Measurements from ENCODE around the gene TMEM208. TPM values are rescaled to one million over a fixed set of nuclear protein-coding genes. Genes with fewer than 3 reads are reported as not detected.

The TMEM208 gene
- total RNA-seq, 2 experiments from 2014 or later: 32.3 to 39.7 TPM

DNA sequence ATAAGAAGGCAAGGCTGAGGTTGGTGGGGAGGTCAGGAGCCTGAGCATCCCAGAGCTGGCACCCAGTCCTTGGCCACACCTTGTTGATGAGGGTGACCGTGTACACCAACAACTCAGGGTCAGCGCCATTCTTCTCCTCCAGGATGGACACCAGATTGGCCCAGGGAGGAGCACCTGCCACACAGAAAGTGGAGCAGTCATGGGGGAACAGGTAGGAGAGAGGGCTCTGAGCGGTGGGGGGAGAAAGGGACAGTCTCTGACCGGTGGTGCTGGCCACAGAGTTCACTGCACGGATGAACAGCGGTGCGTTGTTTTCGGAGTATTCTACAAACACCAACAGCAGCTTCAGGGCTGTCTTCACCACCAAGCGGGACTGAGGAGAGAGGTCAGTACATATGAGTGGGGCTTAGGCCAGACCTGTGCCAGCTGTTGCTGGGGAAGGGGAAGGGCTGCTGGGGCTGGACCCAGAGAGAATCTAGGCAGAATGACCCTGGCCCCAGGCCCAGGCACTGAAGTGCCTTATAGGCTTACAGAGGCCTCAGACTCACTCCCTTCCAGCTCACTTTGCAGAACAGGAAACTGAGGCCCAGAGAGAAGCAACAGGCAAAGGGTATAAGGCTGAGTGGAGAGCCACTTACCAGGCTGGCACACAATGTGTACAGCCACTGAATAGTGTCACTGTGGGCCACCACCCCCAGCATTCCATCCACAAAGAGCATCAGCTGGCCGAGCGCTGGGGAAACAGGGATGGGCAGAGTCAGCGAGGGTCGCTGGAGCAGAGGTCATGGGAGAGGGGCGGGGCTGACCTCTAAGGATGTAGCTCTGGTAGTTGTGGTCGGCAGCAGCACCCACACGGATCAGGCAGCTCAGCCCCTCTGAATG, 10.7 kb downstream of the TMEM208 start:
- no peak overlapping the region for H3K4me3 Mint-ChIP-seq
- no peaks in the 10 kb centered on the region for H3K27me3 Mint-ChIP-seq
- peaks cover 20% of the 10 kb centered on the region for H3K4me1 Mint-ChIP-seq
- H3K9me3 Mint-ChIP-seq (ENCODE audit: low read depth): no peaks in the 10 kb centered on the region
- H3K27ac Mint-ChIP-seq: no peak overlapping the region
- H3K36me3 Mint-ChIP-seq: peaks cover 21% of the 10 kb centered on the region
- CTCF ChIA-PET: interaction anchor here (1.5 to 3.2 kb wide), 2 partner anchors 10 to 14 kb away, joined by 3 to 16 read pairs; partner anchors contain the start of gene TMEM208
- DNase-seq: no peak
- ATAC-seq: no peak

DNA sequence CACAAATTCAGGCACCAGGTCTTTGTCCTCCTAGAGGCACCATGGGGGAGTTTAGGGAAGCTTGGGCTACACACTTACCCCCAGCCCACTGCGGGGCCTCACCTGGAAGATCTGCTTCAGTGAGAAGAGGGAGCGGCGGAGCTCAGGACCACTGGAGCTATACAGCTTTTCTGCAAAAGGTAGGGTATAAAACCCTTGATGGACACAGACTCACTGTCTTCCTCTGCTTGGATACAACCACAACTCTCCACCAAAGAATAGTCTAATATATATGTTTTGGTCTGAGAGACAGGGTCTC, 11.3 kb downstream of the TMEM208 start:
- H3K4me1 Mint-ChIP-seq: peaks cover 21% of the 10 kb centered on the region
- H3K4me3 Mint-ChIP-seq: no peak overlapping the region
- H3K27ac Mint-ChIP-seq: no peak overlapping the region
- no peak for ATAC-seq
- CTCF ChIA-PET: interaction anchor here (1.5 to 3.2 kb wide), 2 partner anchors 11 to 15 kb away, joined by 3 to 16 read pairs; partner anchors contain the start of gene TMEM208
- no peaks in the 10 kb centered on the region for H3K27me3 Mint-ChIP-seq
- DNase-seq: no peak
- peaks cover 20% of the 10 kb centered on the region for H3K36me3 Mint-ChIP-seq
- no peaks in the 10 kb centered on the region for H3K9me3 Mint-ChIP-seq (ENCODE audit: low read depth)

DNA sequence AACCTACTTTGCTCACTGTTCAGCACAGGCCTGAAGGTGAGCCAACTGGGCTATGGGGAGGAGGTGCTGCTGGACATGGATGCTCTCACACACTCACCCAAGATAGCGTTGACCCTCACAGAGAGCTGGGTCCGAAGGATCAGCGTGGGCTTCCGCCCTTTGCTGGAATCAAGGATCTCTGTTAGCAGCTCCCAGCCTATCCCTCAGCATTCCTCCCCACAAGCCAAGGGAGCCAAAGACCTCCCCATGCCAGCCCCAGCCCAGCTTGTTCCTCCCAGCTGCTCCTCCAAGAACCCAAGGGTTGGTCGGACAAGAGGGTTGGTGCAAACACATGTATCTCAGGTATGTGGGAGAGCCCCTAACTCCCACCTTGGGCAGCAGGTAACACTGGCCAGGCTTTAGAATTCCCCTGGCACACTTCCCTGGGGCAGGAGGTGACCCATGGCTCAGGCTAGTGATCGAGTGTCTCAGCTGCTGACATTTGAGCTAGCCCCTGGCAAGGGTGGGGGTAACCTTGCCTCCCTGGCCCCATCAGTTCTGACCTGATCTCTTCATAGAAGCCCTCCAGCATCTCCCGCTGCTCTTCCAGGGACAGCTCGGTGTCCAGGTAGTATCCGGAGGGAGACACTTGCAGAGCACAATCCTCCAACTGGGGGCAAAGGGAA, 12.0 kb downstream of the TMEM208 start:
- H3K27ac Mint-ChIP-seq: no peak overlapping the region
- no peaks in the 10 kb centered on the region for H3K27me3 Mint-ChIP-seq
- ATAC-seq (no peak), DNase-seq (no peak)
- no peak overlapping the region for H3K4me3 Mint-ChIP-seq
- CTCF ChIA-PET: interaction anchor here (3.2 kb wide), 1 partner anchor 11 kb away, joined by 16 read pairs; the partner anchor contains the start of gene TMEM208
- H3K4me1 Mint-ChIP-seq: peaks cover 26% of the 10 kb centered on the region
- no peaks in the 10 kb centered on the region for H3K9me3 Mint-ChIP-seq (ENCODE audit: low read depth)
- peaks cover 20% of the 10 kb centered on the region for H3K36me3 Mint-ChIP-seq

DNA sequence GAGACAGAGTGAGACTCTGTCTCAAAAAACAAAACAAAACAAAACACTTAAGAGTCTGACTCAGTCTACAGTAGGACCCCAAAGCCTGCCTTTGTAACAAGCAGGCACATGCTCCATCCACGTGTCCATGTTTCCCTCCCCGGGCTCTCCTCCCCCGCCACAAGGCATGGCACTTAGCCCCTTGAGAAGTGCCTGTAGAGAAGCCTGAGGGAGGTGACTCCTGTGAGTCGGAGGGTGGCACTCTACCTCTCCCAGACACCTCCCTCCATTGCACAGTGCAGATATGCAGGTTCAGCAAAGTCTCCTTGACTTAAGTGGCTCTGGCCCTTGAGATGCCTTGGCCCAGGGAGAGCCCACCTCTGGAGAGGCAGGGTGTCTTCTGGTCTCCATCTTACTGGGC, 13.6 kb downstream of the TMEM208 start:
- Mint-ChIP-seq H3K36me3 (peaks cover 20% of the 10 kb centered on the region), H3K4me1 (peaks cover 42% of the 10 kb centered on the region), H3K4me3 (no peak overlapping the region), H3K27me3 (no peaks in the 10 kb centered on the region), H3K9me3 (ENCODE audit: low read depth) (no peaks in the 10 kb centered on the region), H3K27ac (peak overlapping the region; percentile 15)
- CTCF ChIA-PET: interaction anchor here (3.2 kb wide), 1 partner anchor 13 kb away, joined by 16 read pairs; the partner anchor contains the start of gene TMEM208
- DNase-seq: no peak
- no peak for ATAC-seq

DNA sequence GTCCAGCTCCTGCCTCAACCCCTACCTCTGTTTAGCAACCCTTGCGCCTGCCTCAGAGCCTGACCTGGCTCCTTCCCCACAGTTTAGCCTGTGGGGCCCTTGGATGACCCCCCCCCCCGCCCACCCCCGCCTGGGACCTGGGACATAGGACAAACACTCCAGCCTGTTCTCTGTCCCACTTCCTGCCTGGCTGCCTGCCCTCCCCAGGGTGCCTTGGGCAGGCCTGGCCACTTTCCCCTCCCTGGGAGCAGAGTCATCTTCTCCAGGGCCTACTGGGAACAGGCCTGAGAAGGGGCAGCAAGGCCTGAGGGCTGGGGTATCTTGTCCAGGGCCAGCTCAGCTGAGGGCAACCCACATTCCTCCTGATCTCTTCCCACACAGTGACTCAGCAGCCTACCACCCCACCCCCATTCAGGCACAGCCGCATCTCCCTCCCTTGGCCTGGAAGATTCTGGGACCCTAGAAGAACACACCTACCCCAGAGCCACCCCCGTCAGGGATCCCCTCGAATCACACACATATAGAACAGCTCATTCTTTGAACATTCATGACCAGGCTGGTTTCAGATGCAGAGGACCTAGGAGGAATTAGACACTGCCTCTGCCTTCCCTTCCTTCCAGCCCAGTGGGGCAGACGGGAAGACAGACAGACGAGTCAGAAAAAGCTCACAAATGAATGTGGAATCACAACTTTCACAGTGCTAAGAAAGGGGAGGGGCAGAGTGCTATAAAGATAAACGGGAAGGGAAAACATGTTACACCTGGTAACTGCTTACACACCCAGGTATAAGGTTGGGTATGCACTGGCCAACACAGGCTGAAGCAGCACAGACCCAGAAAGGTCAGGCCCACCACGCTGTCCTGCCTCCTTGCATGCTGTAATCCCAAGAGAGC, 14.3 kb downstream of the TMEM208 start:
- Mint-ChIP-seq H3K4me1 (peaks cover 40% of the 10 kb centered on the region), H3K36me3 (peaks cover 17% of the 10 kb centered on the region), H3K27ac (peak overlapping the region; percentile 48), H3K9me3 (ENCODE audit: low read depth) (no peaks in the 10 kb centered on the region), H3K4me3 (no peak overlapping the region), H3K27me3 (no peaks in the 10 kb centered on the region)
- ATAC-seq: no peak
- no peak for DNase-seq
- CTCF ChIA-PET: interaction anchor here (1.1 to 1.9 kb wide), 2 partner anchors 14 to 71 kb away, joined by 3 to 5 read pairs; partner anchors contain the start of genes NOL3 and TMEM208

DNA sequence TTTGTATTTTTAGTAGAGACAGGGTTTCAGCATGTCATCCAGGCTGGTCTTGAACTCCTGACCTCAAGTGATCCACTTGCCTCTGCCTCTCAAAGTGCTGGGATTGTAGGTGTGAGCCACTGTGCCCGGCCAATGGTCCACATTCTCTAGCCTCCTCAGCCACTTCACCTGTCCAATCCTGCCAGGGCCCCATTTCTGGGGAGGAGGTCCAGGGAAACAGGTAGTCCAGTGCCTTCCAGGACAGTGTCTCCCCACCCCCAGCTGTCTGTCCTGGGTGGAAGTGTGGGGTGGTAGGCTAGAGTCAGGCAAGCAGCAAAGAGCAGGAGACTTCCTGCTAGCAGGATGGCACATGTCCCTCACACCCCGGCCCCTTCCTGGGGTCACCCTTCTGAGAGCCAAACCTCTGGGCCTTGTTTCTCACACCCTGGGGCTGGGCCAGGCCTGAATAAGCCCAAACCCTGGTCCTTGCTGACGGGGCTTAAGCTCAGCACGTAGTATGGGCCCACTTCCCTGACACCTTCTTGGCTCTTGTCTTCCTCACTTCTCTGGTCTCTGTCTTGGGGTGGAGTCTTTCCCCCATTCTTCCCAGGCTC, 15.3 kb downstream of the TMEM208 start:
- H3K27ac Mint-ChIP-seq: peak overlapping the region; percentile 66
- DNase-seq: no peak
- H3K36me3 Mint-ChIP-seq: peaks cover 11% of the 10 kb centered on the region
- no peaks in the 10 kb centered on the region for H3K27me3 Mint-ChIP-seq
- no peak for ATAC-seq
- H3K4me3 Mint-ChIP-seq: no peak overlapping the region
- no peaks in the 10 kb centered on the region for H3K9me3 Mint-ChIP-seq (ENCODE audit: low read depth)
- peaks cover 39% of the 10 kb centered on the region for H3K4me1 Mint-ChIP-seq
- CTCF ChIA-PET: interaction anchor here (0.5 to 1.9 kb wide), 5 partner anchors 11 to 72 kb away, joined by 3 to 5 read pairs (median 3); partner anchors contain the start of genes NOL3 and TMEM208

DNA sequence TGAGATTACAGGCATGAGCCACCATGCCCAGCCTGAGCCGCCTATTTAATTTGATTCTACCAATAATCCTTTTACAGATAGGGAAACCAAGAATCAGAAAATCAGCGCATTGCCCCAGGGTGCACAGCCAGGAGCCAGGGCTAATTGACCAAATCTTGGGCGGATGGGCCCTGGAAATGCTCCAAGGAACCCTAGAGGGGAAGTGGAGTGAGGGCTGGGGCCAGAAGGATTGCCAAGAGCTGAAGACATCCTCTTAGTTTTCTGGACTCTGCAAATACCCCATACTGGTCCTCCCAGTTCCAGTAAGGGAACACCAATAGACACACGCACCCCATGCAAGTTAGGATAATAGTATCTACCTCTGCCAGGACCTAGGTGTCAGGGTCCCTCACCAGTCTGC, 16.6 kb downstream of the TMEM208 start:
- H3K36me3 Mint-ChIP-seq: no peaks in the 10 kb centered on the region
- H3K4me1 Mint-ChIP-seq: peaks cover 44% of the 10 kb centered on the region
- DNase-seq (no peak), ATAC-seq (no peak)
- H3K4me3 Mint-ChIP-seq: no peak overlapping the region
- no peaks in the 10 kb centered on the region for H3K9me3 Mint-ChIP-seq (ENCODE audit: low read depth)
- H3K27me3 Mint-ChIP-seq: no peaks in the 10 kb centered on the region
- H3K27ac Mint-ChIP-seq: peak overlapping the region; percentile 93
- CTCF ChIA-PET: interaction anchor here (1.1 to 5.5 kb wide), 8 partner anchors 16 to 156 kb away, joined by 3 to 41 read pairs (median 6); partner anchors contain the start of genes E2F4, KCTD19, LRRC36 and PLEKHG4

DNA sequence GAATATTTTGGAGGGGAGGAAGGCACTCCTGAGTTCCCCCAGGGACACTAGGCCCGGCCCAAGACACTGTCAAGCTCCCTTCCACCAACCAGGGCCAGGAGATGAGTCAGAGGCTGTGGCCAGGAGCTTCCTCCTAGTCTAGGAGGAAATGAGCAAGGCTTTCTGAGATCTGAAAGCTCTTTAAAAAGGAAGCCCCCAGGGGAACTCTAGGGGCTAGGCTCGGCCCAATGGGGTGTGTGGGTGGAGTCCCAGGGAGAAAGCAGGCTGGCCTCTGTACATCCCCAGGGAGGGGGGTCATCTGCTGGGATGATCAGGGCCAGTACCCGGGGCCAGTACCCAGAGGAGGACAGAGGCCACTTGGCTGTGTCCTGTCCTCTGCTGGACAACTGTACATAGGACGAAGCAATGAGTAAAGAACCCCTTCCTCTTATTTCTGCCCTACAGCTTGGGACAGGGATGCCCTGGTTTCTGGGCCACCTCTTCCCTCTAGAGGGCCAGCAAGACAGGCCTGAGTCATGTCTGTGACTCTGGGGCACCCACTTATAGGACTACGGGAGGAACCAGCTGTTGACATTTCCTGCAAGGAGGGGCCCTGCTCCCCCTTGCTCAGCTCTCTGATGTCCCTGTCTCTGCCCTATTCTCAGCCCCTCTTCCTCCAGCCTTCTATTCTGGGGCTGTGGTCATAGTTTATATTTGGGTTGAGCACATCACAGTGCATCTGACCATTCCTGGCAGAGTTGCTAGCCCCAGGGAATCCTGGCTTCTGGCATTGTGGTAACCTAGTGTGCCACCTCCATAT, 17.7 kb downstream of the TMEM208 start:
- ATAC-seq (peak; percentile 69), DNase-seq (peak; percentile 94)
- Mint-ChIP-seq H3K4me1 (peaks cover 49% of the 10 kb centered on the region), H3K27me3 (peaks cover 4% of the 10 kb centered on the region), H3K4me3 (peak overlapping the region; percentile 87), H3K9me3 (ENCODE audit: low read depth) (no peaks in the 10 kb centered on the region), H3K36me3 (no peaks in the 10 kb centered on the region), H3K27ac (peak overlapping the region; percentile 93)
- CTCF ChIA-PET: interaction anchor here (0.7 to 5.5 kb wide), 18 partner anchors 12 to 286 kb away, joined by 3 to 41 read pairs (median 4); partner anchors contain the start of genes E2F4, ELMO3, KCTD19 and LRRC36

DNA sequence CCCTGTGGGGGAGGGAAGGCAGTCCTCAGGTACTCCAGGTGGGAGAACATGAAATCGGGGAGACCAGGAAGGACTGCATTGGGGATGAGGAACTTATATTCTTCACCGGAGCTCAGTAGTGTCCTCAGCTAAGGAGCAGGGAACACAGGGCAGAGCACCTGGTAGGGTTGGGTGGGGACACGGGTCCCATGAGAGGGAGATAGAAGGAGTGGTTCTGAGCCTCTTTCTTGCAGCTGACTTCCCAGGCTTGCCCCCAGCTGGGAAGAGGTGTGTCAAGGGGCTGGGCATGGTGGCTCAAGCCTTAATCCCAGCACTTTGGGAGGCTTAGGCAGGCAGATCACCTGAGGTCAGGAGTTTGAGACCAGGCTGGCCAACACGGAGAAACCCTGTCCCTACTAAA, 18.3 kb downstream of the TMEM208 start:
- Mint-ChIP-seq H3K27ac (peak overlapping the region; percentile 93), H3K4me3 (peak overlapping the region; percentile 87), H3K36me3 (no peaks in the 10 kb centered on the region), H3K27me3 (peaks cover 10% of the 10 kb centered on the region), H3K9me3 (ENCODE audit: low read depth) (no peaks in the 10 kb centered on the region), H3K4me1 (peaks cover 55% of the 10 kb centered on the region)
- DNase-seq (no peak), ATAC-seq (no peak)
- CTCF ChIA-PET: interaction anchor here (1.0 to 5.5 kb wide), 10 partner anchors 18 to 276 kb away, joined by 3 to 41 read pairs (median 5); partner anchors contain the start of genes E2F4, ELMO3, PLEKHG4 and TMEM208

DNA sequence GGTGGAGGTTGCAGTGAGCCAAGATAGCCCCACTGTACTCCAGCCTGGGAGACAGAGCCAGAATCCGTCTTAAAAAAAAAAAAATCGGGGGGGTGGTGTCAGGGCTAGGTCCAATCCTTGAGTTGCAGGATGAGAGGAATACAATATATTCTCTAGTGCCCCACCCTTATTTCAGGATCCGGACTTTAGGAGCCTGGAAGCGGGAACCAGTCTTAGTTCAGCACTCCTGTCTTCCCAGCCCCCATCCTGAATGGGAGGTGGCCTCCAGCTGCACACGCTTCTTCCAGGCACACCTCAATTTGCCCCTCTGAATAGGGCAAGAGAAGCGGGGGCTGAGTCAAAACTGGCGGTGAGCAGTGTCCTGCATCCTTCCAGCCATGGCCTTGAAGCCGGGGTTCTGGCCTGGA, 18.7 kb downstream of the TMEM208 start:
- no peak for DNase-seq
- peak overlapping the region; percentile 87 for H3K4me3 Mint-ChIP-seq
- H3K27me3 Mint-ChIP-seq: peaks cover 12% of the 10 kb centered on the region
- CTCF ChIA-PET: interaction anchor here (0.8 to 5.5 kb wide), 13 partner anchors 13 to 228 kb away, joined by 3 to 41 read pairs (median 4); partner anchors contain the start of genes E2F4, ELMO3, MATCAP1 and TMEM208
- no peaks in the 10 kb centered on the region for H3K36me3 Mint-ChIP-seq
- peak overlapping the region; percentile 93 for H3K27ac Mint-ChIP-seq
- no peak for ATAC-seq
- no peaks in the 10 kb centered on the region for H3K9me3 Mint-ChIP-seq (ENCODE audit: low read depth)
- peaks cover 55% of the 10 kb centered on the region for H3K4me1 Mint-ChIP-seq

DNA sequence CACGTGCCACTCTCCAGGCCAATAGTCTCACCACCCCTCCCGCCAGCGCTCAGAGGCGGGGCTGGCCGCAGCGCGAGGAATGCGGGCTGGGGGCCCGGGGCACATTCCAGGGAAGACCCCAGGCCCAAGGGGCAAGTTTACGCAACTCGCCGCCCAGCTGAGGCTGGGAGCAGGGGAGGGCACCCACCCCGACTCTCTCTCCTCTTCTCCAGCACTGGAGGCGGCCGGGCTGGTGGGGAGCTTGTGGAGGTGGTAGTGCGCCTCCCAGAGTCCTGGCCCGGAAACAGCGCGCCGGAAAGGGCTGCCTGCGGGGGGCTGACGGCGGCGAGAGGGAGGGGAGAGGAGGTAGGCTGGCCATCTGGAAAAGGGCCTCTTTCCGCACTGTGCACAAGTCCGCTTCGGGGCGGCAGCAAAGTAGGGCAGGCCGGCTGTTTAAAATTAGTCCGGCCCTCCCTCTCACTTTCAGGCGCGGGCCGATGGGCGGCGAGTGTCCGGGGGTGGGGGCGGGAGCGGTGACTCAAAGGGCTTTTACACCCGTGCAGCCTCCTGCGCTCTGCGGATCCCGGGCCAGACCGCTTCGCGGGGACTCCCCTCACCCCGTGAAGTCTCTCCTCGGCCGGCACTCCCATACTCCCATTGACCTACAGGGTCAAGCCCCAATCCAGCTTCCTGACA, 19.3 kb downstream of the TMEM208 start:
- Mint-ChIP-seq H3K4me1 (peaks cover 54% of the 10 kb centered on the region), H3K27me3 (peaks cover 12% of the 10 kb centered on the region), H3K4me3 (peak overlapping the region; percentile 87), H3K9me3 (ENCODE audit: low read depth) (no peaks in the 10 kb centered on the region), H3K27ac (peak overlapping the region; percentile 93), H3K36me3 (no peaks in the 10 kb centered on the region)
- DNase-seq (peak; percentile 81), ATAC-seq (peak; percentile 11)
- CTCF ChIA-PET: interaction anchor here (0.8 to 5.8 kb wide), 14 partner anchors 14 to 228 kb away, joined by 3 to 41 read pairs (median 4); partner anchors contain the start of genes E2F4, ELMO3, MATCAP1 and TMEM208

Measured in activated CD8-positive, alpha-beta memory T cell treated with anti-CD3 and anti-CD28 coated beads, Interleukin-2, amount 10 ng/mL, durations not matched to agents 7 days and 5 days (primary cell).